ENCODE data around the gene RNF148. TPM values are rescaled to one million over a fixed set of nuclear protein-coding genes. Genes with fewer than 3 reads are reported as not detected.

Gene RNF148
- total RNA-seq, 1 donor from 2014 or later = 0.39 TPM

DNA sequence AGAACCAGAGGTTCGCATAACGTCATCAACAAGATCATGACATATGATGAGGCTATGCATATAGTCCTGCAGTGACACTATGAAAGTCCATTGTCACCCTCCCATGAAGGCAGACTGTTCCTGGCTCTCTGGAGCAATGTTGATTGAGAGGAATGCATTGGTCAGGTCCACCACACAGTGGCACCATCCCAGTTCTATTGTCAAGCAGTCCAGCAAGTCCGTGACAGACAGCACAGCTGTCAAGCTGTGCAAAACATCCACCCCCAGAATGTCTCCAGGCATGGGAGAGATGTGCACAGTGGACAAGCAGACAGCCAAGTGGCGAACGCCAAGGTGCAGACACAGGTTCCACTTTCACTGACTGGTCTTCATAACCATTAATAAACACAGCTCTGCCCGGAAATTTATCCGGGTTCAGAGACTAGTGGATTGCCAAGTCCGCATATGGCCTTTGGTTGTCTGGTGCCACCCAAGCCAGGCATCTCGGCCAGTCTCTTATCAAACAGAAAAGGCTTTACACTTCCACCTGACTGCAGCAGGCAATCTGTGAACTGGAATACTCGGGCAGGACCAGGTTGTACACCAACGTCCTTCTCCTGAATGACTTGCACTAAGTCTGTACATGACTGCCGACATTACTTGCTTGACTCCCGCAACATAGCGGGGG, 11.0 kb downstream of the RNF148 start:
- Mint-ChIP-seq H3K27ac (no peak overlapping the region), H3K27me3 (no peaks in the 10 kb centered on the region), H3K36me3 (peaks cover 6% of the 10 kb centered on the region), H3K9me3 (peaks cover 7% of the 10 kb centered on the region), H3K4me3 (no peak overlapping the region), H3K4me1 (ENCODE audit: unreplicated experiment) (no peaks in the 10 kb centered on the region)
- DNase-seq (ENCODE audit: extremely low spot score, unreplicated experiment) = no peak
- TF ChIP-seq, protein P1, sequence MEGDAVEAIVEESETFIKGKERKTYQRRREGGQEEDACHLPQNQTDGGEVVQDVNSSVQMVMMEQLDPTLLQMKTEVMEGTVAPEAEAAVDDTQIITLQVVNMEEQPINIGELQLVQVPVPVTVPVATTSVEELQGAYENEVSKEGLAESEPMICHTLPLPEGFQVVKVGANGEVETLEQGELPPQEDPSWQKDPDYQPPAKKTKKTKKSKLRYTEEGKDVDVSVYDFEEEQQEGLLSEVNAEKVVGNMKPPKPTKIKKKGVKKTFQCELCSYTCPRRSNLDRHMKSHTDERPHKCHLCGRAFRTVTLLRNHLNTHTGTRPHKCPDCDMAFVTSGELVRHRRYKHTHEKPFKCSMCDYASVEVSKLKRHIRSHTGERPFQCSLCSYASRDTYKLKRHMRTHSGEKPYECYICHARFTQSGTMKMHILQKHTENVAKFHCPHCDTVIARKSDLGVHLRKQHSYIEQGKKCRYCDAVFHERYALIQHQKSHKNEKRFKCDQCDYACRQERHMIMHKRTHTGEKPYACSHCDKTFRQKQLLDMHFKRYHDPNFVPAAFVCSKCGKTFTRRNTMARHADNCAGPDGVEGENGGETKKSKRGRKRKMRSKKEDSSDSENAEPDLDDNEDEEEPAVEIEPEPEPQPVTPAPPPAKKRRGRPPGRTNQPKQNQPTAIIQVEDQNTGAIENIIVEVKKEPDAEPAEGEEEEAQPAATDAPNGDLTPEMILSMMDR (conservative IDR thresholded peaks at IDR 0.05) = no peak

GRCh38 chr7:122689346-122690109, 13.2 kb downstream of the RNF148 start:
- Mint-ChIP-seq H3K27ac (no peak overlapping the region), H3K27me3 (no peaks in the 10 kb centered on the region), H3K36me3 (peaks cover 6% of the 10 kb centered on the region), H3K4me3 (no peak overlapping the region), H3K9me3 (peaks cover 7% of the 10 kb centered on the region), H3K4me1 (ENCODE audit: unreplicated experiment) (no peaks in the 10 kb centered on the region)
- DNase-seq (ENCODE audit: extremely low spot score, unreplicated experiment) = no peak
- TF ChIP-seq, protein P1 (conservative IDR thresholded peaks at IDR 0.05) = no peak

DNA sequence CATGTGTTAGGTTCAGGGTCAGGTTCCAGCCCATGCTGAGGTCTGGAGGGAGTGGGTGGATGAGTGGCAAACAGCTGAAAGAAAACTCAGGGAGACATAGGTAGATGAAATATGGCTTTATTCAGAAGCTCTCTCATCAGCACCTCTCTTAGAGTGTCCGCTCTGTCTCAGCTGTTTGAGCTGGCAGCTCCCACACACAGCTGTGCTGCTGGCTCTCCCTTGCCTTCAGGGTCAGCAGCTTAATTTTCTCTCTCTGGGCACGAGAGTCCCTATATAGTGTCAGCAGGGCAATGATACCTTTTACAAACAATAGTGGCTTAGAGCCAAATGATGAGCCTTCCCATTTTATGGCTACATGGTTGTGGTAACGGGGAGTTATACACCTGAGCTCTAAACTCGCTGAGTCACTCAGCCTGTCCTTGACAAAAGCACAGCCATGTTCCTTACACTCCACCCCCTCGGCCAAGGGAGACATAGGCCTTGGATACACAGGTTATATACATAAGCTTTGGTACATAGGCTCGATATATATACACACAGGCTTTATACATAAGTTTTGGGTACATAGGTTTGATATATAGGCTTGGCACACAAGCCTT, 14.2 kb downstream of the RNF148 start:
- peaks cover 7% of the 10 kb centered on the region for H3K9me3 Mint-ChIP-seq
- no peaks in the 10 kb centered on the region for H3K4me1 Mint-ChIP-seq (ENCODE audit: unreplicated experiment)
- H3K4me3 Mint-ChIP-seq = no peak overlapping the region
- no peak overlapping the region for H3K27ac Mint-ChIP-seq
- TF ChIP-seq, protein P1 (conservative IDR thresholded peaks at IDR 0.05) = no peak
- H3K36me3 Mint-ChIP-seq = peaks cover 6% of the 10 kb centered on the region
- H3K27me3 Mint-ChIP-seq = no peaks in the 10 kb centered on the region
- no peak for DNase-seq (ENCODE audit: extremely low spot score, unreplicated experiment)

GRCh38 chr7:122686360-122686878, 16.3 kb downstream of the RNF148 start:
- H3K27ac Mint-ChIP-seq = no peak overlapping the region
- DNase-seq (ENCODE audit: extremely low spot score, unreplicated experiment) = no peak
- H3K4me3 Mint-ChIP-seq = no peak overlapping the region
- no peaks in the 10 kb centered on the region for H3K36me3 Mint-ChIP-seq
- no peaks in the 10 kb centered on the region for H3K27me3 Mint-ChIP-seq
- H3K9me3 Mint-ChIP-seq = no peaks in the 10 kb centered on the region
- H3K4me1 Mint-ChIP-seq (ENCODE audit: unreplicated experiment) = no peaks in the 10 kb centered on the region
- TF ChIP-seq, protein P1 (conservative IDR thresholded peaks at IDR 0.05) = no peak

GRCh38 chr7:122684504-122684903, 18.2 kb downstream of the RNF148 start:
- Mint-ChIP-seq H3K4me3 (no peak overlapping the region), H3K36me3 (no peaks in the 10 kb centered on the region), H3K27ac (no peak overlapping the region), H3K4me1 (ENCODE audit: unreplicated experiment) (peaks cover 2% of the 10 kb centered on the region), H3K27me3 (no peaks in the 10 kb centered on the region), H3K9me3 (no peaks in the 10 kb centered on the region)
- TF ChIP-seq, protein P1 (conservative IDR thresholded peaks at IDR 0.05) = no peak
- no peak for DNase-seq (ENCODE audit: extremely low spot score, unreplicated experiment)
